ENCODE results near the gene LRIG1.

The LRIG1 gene

DNA sequence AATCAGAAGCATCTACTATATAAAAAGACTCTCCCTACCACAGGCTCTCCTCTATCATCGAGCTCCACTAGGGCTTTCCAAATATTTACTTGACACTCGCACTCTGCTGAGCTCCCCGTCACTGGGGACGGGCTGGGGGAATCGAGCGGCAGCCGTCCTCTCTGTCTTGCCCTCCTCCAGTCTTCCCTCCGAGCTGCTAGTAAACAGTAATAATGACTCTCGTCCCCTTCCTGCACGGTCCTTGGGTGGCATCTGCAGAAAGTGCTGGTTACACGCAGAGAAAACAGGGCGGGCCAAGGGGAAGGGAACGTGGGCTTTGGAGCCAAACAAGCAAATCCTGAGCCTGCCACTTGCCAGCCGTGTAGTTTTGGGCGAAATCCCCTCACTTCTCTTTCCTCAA lies 96.6 kb downstream of the LRIG1 start:
- DNase-seq (ENCODE audit: low read depth in 1 of 2, low spot score in 1 of 2), result no peak

DNA sequence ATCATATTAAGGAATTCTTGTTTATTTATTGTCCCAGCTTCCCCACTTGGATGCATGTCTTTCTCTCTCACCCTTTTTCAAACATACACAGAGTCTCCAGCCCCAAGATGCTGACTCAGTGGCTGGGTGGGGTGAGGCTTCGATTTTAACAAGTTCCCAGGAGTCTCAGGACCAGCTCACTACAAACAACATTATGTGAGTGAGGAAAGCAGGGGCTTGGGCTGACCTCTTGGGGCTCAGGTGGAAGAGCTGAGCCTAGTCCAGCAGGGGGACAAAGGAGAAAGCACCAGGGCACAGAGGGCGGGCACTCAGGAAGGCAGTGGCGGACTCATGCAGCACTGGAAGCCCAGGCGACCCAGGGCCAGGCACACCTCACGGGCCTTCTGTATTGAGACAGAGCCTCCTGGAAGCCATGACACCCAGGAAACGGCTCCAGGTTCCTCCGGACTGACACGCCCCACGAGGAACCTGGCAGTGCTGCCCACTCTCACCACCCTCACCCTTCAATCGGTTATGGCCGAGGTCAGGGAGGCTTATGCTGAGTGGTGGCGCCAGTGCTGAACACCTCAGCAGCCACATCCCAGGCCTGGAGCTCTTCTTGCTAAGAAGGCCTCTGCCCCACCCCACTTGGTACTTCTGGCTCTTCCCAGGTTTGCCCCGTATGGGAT lies 97.4 kb downstream of the LRIG1 start:
- DNase-seq (ENCODE audit: low read depth in 1 of 2, low spot score in 1 of 2), result no peak

DNA sequence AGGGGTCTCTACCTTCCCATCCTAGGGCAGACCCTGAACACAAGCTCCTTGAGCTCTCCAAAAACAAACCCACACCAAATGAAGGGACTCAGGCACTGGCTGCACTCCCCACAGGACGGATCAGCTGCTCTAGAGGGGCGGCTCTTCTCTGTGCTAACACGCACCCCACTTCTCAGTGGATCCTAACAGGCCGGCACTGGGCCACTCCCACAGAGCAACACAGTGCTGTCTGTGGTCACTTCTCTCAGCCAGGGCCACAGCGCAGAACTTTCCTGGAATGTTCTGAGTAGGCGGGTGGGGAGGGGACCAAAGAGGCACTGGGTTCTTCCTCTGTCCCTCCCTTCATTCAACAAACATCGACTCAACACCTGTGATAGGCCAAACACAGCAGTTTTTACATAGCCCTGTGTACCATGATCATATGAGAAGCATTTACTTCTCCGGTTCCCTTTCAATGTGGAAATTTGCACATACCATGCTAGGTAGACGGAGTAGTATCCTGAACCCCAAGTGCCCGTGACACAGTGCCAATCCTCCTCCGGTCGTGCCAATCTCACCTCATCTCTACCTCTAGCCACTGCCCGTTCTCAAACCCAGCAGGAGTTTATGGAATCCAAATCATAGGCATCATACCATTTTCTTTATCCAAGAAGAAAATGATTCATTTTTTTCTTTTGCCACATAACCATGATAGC lies 98.1 kb downstream of the LRIG1 start:
- DNase-seq (ENCODE audit: low read depth in 1 of 2, low spot score in 1 of 2), result no peak

GRCh38 chr3:66401675-66402491 lies 98.9 kb downstream of the LRIG1 start:
- no peak for DNase-seq (ENCODE audit: low read depth in 1 of 2, low spot score in 1 of 2)

- no peak for DNase-seq (ENCODE audit: low read depth in 1 of 2, low spot score in 1 of 2)
Observed at GRCh38 chr3:66401157-66401550, 99.7 kb downstream of the LRIG1 start.

- no peak for DNase-seq (ENCODE audit: low read depth in 1 of 2, low spot score in 1 of 2)
Observed at GRCh38 chr3:66400411-66401156, 100.2 kb downstream of the LRIG1 start.

- DNase-seq (ENCODE audit: low read depth in 1 of 2, low spot score in 1 of 2), result no peak
Observed at GRCh38 chr3:66399529-66400232, 101.1 kb downstream of the LRIG1 start.

DNA sequence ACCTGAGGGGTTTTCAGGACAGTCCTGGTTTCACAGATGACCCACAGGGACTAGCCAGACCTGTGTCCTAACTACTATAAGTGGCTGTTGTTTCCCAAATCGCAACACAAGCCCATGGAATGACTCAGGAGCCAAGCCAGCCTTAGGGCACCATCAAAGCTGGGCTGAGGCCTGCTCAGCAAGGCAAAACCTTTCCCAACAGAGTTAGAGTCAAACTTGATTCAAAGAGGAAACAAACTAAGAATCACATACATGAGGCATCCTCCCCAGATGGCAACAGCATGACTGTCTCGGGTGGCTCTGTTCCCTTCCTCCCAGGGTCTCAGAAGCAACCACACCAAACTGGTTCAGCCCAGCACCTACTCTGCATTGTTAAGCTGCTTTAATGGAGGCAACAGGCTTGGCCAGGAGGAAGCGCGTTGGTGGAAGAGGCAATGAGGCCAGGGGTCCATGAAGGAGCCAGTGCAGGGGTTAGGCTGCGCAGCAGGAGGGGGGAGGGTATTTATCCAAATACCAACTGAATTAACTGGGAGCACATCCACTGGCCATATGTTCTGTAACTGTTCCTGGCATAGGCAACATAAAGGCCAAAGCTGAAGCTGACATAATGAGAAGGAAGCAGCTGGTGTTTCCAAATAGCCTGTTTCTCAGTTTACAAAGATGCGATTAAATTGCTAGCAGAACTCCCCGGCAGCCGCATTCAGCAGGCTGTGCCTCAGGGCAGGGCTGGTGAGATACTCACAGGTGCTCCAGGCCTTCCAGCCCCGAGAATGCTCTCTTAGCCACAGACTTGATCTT lies 102.4 kb downstream of the LRIG1 start:
- no peak for DNase-seq (ENCODE audit: low read depth in 1 of 2, low spot score in 1 of 2)

DNA sequence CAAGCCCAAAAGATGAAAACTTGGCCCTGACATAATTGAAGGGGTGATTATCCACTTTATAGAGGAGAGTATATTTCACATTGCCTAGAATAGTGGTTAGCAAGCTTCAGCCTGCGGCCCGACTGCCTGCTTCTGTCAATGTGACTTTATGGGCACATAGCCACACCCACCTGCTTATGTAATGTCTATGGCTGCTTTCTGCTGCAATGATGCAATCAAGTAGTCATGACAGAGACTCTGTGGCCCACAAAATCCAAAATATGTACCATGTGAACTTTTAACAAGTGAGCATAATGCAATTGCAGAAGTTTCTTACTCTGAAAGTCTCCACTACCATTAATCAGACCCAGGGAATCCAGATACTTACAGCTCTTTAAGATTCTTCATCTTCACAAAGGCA lies 103.1 kb downstream of the LRIG1 start:
- DNase-seq (ENCODE audit: low read depth in 1 of 2, low spot score in 1 of 2), result no peak

GRCh38 chr3:66396888-66397287 lies 103.9 kb downstream of the LRIG1 start:
- DNase-seq (ENCODE audit: low read depth in 1 of 2, low spot score in 1 of 2), result no peak

GRCh38 chr3:66396161-66396760 lies 104.6 kb downstream of the LRIG1 start:
- no peak for DNase-seq (ENCODE audit: low read depth in 1 of 2, low spot score in 1 of 2)

DNA sequence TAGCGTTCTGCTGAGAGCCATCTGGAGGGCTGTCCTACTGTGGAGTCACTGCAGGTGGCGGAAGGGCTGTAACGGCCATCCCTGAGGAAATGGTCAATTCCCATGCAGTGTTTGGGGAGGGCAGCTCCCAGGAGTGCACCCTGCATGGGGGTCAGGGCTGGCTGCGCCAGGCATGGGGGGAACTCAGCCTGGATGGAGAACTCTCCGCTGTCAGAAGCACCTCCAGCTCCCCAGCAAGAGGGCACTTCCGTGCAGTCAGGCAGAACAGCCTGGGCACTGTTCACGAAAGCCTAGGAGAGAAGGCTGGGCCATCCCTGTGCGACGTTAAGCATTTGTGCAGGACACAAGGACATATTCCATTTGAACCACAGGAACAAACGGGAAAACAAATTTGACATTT lies 105.2 kb downstream of the LRIG1 start:
- no peak for DNase-seq (ENCODE audit: low read depth in 1 of 2, low spot score in 1 of 2)

- DNase-seq (ENCODE audit: low read depth in 1 of 2, low spot score in 1 of 2), result no peak
Observed at GRCh38 chr3:66394753-66395249, 106.0 kb downstream of the LRIG1 start.

DNA sequence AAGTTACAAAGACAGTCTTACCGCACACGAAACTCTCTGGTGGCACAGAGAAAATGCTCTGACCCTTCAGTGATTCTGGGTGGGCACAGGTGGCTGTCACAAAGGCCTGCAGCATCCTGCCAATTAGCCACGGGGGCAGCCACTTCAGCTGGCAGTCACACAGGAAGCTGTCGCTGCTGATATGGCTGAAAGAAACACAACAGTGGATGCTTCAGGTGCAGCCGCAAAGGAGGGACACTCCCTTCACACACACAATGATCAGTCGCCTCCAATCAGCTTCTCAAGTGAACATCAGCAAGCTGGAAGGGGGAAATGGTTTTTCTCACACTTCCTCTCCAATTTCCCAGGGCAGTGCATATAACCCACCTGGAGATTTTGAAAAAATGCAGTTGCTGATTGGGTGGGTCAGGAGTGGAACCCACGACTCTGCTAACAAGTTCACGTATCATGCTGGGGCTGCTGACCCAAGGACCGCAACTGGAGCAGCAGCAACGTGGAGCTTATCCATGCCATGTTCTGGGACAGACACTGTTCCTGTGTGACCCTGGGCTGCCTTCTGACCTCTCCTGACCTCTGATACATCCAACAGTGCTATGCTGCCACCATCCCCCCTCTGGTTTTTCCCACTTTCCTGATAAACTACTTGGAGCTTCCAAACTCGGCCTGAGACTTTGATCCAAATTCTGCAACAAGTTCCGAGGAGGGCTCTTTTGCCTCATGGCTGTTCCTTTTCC lies 106.6 kb downstream of the LRIG1 start:
- peak in 1 of 2 donors; percentile 28 for DNase-seq (ENCODE audit: low read depth in 1 of 2, low spot score in 1 of 2)

- DNase-seq (ENCODE audit: low read depth in 1 of 2, low spot score in 1 of 2), result no peak
Observed at GRCh38 chr3:66393333-66394005, 107.4 kb downstream of the LRIG1 start.

DNA sequence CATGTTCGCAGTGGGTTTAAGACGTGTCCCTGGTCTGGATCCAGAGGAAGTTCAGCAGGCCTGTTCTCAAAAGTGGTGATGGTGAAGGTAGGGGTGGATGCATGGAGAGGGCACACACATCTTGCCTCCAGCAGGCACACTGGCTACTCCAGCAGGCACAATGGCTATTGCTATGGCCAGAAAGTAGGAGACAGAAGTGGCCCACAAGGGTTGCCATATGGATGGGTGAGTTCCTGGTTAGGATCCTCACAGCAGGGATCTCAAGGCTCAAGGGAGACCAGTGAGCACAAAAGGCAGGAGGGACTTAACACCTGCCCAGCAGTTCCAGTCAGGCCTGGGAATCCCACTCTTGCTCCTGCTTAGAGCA lies 107.9 kb downstream of the LRIG1 start:
- no peak for DNase-seq (ENCODE audit: low read depth in 1 of 2, low spot score in 1 of 2)

DNA sequence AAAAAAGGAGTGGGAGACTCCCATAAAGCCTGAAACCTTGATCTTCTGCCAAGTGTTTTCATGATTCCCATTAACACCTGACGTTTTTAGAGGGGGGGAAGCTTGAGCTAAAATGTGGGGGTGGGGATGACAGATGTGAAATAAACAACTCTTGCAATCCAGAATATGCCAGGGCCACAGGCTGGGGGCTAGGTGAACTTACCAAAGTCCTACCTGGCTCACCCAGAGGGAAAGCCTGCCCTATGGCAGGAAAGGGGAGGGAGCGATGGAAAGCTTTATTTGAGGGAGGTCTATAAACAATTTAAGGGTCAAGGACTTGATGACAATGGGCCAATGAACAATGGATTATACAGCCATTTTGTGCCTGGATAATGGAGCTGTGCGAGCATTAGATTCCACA lies 108.3 kb downstream of the LRIG1 start:
- DNase-seq (ENCODE audit: low read depth in 1 of 2, low spot score in 1 of 2), result no peak

DNA sequence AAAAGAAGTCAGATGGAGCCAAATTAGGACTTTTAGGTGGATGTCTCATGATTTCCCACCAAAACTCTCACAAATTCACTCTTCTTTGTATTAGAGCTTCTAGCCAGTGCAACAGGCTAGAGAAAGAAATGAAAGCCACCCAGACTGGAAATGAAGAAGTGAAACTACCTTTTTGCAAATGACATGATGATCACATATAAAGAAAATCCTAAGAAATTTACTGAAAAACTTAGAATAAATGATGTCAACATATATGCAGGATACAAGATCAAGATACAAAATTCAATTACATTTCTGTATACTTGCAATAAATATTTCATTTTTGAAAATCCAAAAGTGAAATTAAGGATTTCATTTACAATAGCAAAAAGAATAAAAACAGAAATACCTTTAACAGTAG lies 110.8 kb downstream of the LRIG1 start:
- no peak for DNase-seq (ENCODE audit: low read depth in 1 of 2, low spot score in 1 of 2)

All from stimulated activated CD4-positive, alpha-beta T cell treated with anti-CD3 and anti-CD28 coated beads, Interleukin-15, amount 100 ng/mL, for 1 hour (primary cell).